Stimulated activated CD4-positive, alpha-beta T cell treated with anti-CD3 and anti-CD28 coated beads, Interleukin-1b, Interleukin-23, amount 100 ng/mL, for 48 hours (primary cell): Measurements from ENCODE around the gene ABTB2.
A peak's percentile ranks its signal among the peaks of the same experiment; 100 is the strongest.

Experiments used
- DNase-seq: peaks from one replicate; pipeline ENCODE4 v3.0.0-alpha.2; 2020

The ABTB2 gene

DNA sequence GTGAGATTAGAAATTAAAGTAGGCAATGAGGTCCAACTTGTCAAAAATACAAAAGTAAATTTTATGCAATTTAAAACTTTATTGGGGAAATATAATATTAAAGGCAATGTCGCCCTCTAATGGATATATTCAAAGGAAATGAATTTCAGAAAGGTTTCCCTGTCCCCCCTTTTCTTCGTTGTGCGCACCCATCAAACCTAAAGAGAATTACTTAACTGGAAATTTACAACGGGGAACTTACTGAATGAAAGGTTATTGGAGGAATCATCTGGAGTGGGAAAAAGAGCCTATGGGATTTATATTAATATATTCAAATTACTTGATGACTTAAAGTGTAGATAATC, 1.7 kb upstream of the ABTB2 start:
- DNase-seq = no peak

DNA sequence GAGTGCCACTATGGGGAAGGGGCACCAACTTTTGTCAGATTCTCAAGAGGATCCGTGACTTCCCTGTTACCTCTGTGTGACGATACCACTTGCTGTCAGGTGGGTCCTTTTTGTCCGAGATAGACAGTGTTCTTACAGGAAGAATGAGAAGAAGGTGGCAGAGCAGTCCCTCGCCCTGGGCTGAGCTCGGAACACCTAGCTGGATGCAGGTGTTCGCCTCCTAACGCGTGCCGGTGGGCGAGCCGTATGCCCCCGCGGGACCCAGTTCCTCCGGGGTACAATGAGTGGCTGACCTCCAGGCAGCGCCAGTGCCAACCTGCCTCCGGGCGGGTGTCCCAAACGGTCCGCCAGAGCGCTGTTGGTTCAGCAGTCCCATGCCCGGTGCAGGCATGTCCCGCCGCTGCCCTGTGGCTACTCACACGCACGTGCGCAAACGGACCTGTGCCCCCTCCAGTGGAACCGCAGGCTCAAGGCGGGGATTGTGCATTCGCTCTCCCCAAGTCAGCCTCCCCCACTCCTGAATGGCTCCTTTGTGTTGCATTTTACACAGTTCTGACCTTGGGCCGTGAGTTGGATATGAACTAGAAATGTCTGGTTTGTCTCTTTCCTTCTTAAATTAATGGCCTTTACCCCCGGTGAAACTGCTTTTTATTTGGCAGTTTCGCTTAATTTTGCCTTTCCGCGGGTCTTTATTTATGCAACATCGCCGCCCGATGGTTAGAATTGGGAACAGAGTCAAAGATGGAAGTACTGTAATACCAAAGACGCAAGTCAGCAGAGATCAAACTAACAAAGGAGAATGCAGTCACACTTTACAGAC, 1.1 kb upstream of the ABTB2 start:
- peak; percentile 69 for DNase-seq

DNA sequence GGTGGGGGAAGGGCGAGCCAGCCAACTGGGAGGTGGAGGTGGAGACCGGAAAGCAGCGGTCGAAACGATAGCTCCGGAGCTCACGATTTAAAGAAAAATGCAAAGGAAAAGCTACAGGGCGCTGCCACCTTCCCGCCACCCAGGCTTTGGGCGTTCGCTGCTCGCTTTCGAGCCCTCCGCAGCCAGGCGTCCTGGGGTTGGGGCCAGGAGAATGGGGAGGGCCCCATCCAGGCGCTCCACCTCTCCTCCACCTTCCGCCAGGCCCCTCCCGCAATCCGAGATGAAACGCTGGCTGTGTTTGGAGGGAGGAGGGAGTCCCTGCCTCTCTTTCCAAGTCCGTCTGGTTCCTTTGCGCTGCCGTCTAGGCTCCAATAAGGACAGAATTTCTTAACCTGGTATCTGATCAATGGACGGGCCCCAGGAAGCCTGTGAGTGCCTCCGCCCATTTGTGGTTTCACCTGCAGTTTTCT, 483 bp upstream of the ABTB2 start:
- peak; percentile 49 for DNase-seq

DNA sequence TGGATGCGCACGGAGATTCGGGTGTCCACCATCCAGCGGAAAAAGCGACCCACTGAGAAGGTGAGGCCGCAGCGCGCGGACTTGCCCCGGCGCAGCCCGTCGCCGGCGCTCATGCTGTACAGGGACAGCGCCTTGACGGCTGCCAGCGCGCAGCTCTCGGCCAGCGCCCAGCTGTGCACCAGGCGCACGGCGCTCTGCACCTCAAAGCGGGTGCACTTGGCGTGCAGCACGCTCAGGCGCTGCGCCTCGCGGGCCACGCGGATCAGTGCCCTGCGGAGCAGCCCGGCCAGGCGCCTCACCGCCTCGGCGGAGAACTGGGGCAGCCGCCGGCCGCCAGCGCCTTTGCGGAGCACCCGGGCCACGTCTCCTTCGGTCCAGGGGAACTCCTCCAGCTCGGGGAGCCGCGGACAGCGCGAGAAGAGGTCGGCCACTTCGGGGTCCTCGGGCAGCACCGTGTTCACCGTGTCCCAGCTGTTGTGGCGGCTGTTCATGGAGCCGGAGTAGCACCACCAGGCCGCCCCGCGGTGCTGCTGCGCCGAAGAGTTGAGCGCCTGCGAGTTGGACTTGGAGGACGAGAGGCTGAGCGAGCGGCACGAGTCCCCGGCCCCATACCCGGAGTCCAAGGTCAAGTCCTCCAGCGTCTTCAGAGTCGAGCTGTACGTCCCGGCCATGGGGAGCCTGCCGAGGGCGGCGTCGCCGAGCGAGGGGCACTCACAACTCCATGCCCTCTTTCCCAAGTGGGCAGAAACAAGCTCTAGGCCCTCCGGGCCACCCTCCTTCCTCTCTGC, 703 bp downstream of the ABTB2 start:
- DNase-seq = peak; percentile 37

DNA sequence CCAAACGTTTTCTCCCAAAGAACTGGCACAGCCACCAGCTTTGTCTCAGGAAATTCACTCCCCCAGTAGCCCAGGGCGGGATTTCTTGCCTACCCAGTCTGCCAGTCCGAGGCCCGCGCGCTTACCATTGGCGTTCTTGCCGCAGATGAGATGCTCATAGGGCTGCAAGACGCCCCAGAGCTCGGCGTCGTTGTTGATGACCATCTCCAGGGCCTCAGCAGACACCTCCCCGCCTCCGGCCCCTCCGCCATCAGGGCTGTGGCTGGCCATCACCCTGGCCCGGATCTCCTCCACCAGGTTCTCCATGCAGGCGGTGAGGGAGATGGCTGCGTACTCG, 1.3 kb downstream of the ABTB2 start:
- peak; percentile 12 for DNase-seq

DNA sequence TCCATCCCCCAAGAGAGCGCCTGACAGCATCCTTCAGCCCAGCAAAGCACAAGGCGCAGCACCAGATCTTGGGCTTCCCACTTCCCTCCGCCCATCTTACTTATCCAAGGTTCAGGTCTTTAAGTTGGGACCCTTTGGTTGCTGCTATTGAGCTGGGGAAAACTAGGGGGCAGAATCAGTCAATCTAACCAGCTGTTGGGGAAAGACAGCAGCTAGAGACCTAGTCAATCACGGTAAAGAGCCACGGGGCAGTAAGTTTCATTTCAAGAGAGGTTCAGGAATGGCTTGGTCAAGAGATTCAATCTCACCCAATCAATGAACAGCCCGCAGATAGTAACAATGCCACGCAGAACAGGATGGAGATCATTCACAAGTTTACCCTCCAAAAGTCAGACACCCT, 1.7 kb downstream of the ABTB2 start:
- no peak for DNase-seq

DNA sequence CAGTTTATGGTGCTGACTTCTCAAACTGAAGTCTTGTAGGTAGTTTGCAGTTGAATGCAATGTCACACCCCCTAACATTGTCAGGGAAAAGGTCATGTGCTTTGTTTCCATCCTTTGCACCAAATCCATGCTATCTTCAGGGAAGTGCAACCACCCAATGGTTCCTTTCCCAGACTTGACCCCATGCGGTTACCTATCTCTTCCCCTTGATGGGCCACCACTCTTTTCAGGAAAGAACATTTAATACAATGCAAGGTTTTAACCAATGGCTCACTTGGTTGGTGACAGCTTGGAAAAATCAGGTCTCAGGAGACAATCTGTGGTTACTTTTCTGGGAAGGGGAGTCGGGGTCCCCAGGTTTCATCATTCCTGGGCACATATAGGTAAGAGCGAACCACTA, 2.1 kb downstream of the ABTB2 start:
- no peak for DNase-seq

DNA sequence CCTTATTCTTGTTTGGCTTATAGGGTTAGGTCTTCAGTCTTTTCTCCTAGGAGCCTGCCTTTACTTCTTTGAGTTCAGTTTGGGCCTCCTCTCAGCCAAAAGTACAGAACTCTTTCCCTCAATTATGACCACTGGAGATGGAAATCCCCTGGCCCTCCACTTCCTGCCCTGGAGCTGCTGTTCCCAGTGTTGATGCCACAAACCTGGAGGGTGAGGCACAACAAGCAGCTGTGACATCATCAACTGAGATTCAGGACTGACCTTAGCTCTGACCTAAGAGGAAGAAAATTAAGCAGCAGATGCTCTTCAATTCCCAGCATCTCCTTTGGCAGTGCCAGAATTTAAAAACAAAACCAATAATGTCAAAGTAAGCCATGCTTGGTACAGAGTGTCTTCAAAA, 3.0 kb downstream of the ABTB2 start:
- DNase-seq = no peak

DNA sequence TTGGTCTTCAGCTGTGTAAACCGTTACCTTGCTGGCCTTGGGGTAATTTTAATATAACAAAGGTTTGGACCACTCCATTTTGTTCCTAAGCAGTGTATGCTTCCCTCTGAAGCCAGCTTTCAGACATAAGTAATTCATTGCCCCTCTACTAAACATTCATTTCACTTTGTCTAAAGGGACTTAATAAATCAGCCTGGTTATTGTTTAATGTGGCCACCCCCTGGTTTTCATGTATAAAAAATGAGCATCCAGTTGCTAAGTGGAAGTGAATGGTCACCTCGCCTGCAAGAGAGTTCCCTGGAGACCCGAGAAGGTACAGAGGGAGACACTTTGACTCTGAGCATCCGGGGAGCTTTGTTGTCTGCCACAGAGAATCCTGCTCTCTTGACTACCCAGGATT, 3.9 kb downstream of the ABTB2 start:
- DNase-seq = no peak

- no peak for DNase-seq
These were observed 5.9 kb downstream of the ABTB2 start for GRCh38 chr11:34351687-34352469.

GRCh38 chr11:34351051-34351450, 6.8 kb downstream of the ABTB2 start:
- no peak for DNase-seq

DNA sequence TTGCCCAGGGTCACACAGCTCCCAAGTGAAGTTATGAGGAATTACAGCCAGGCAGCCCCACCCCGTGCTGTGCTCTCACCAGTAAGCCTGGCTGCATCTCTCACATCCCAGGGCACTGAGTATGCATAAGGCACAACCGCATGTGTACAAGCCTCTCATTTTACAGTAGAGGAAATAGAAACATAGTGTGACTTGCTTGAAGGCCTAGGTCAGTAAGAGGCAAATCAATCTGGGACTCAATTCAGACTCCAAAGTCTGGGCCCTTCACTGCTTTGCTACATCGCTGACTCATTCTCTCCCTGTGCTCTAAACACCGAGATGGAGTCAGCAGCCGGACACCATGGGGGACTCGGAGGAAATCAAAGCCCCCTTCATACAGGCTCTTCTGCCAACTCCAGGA, 7.9 kb downstream of the ABTB2 start:
- no peak for DNase-seq

DNA sequence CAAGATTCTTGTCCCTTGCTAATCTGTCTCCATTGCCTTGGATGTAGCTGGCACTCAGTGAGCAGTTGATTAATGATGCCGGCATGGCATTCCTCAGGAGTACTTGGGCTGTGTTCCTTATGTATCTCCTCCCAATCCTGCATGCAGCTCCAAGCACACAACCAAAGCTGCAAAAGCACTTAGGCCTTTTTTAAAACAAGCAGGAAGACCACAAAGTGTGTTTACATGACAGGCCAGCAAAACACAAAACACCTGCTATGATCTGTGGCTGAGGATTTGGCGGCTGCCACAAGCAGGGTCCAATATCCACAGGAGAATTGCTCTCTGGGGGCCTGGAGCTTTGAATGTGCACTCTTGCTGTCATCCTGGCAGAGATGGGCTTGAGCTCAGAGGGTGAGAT, 8.9 kb downstream of the ABTB2 start:
- no peak for DNase-seq

DNA sequence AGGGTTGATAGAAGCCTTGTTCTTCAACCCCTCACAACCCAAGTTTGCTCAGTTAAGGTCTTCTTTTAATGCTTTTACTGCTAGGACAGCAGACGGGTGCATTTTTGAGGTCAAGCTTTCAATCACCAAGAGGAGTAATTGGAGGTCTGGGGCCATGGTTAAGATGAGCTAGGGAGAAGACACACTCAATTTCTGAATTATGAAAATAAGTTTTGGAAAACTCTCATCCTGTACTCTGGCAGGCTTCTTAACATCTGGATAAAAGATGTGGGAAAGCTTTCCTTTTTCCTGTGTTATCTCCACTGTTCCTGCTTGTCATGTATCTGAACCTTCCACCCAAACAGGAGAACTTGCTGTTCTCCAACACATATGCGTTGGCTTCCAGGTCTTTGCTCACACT, 9.7 kb downstream of the ABTB2 start:
- no peak for DNase-seq

DNA sequence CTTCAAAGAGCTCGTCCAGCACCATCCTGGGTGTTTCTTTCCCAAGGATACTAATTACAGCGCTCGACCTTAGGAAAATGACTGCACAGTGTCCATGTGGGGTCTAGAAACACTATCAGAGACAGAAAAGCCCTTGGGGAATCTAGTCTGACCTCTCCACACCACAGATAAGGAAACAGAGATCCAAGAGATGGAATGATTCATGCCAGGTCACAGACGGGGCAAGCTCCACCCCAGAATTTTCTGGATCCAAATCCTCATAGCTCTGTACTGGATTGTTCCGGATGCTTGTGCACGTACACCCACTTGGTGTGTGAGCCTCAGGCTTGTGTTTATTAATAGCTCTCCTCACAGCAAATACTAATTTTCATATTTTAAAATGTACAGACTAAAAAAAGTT, 11.3 kb downstream of the ABTB2 start:
- no peak for DNase-seq

- DNase-seq = no peak
These were observed 11.8 kb downstream of the ABTB2 start for GRCh38 chr11:34345991-34346480.

- no peak for DNase-seq
These were observed 12.3 kb downstream of the ABTB2 start for GRCh38 chr11:34345540-34345876.

- DNase-seq = no peak
These were observed 12.9 kb downstream of the ABTB2 start for GRCh38 chr11:34344768-34345539.

DNA sequence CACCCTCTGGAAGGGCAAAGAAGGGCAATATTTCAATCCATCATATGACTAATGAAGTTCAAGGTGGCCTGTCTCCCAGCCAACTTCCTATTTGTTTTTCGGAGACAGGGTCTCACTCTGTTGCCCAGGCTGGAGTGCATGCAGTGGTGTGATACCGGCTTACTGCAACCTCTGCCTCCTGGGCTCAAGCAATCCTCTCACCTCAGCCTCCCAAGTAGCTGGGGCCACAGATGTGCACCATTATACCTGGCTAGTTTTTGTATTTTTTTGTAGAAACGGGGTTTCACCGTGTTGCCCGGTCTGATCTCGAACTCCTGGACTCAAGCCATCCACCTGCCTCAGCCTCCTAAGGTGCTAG, 13.4 kb downstream of the ABTB2 start:
- DNase-seq = no peak

- no peak for DNase-seq
These were observed 14.1 kb downstream of the ABTB2 start for GRCh38 chr11:34343686-34344085.

DNA sequence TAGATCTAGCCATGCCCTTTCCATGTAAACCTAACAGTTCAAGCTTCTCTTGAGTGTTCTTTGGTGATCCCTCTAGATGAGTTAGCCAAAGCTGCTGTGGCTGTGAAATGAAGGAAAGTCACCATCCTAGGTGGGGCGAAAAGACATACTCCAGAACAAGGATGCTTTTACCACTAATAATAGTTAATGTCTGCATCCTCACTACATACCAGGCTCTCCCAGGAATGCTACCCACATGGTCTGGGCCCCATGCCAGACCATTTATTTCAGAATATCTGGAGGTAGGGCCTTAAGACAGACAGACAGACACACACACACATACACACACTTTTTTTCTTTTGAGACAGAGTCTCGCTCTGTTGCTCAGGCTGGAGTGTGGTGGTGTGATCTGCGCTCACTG, 14.7 kb downstream of the ABTB2 start:
- DNase-seq = no peak

DNA sequence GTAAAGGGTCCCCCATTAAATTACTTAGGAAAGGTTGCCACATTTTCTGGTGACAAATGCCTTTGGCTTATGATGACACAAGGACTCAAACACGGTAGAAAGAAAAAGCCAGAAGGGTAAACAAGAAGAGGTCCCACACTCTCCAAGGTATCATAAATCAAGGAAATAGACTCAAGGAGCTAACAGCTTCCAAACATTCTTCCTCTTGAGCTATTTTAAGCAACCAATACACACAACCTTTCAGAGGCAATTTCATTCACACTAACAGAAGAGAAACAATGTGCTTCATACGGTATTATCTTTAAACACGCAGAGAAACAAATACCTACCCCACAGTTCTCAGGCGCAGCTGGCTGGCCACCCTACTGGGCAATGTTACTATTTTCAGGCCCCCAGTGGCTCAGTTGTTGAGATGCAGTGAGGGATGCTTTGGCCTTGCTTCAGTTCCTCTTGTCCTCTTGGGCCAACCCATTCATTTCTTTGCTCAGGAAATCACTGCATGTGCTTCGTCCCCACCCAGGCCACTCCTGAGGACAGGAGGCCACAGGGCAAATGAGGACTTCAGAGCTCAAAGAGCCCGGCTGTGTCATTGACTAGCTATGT, 15.8 kb downstream of the ABTB2 start:
- DNase-seq = no peak

DNA sequence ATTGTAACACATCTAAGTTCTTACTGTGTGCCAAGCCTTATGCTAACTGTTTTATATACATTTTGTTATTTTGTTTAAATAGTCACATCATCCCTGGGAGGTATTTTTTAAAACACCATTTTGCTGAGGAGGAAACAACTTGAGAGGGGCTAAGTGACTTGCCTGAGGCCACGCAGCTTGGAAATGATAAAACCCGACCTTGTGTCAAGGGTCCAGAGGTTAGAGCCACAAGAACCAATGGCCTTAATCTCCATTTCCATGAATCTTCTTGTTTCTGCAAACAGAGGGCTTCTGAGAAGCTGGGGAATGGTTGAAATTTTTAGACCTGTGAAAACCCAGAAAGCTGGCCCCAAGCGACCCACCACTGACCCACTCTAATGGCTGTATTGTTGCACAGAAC, 16.7 kb downstream of the ABTB2 start:
- DNase-seq = no peak
